ENCODE measurements around the gene FAM53A. TPM values are rescaled to one million over a fixed set of nuclear protein-coding genes. Genes with fewer than 3 reads are reported as not detected.
A peak's percentile ranks its signal among the peaks of the same experiment; 100 is the strongest.

FAM53A gene
- total RNA-seq, 1 donor from 2014 or later: 1.8 TPM

- H3K4me3 Mint-ChIP-seq (ENCODE audit: unreplicated experiment): no peak overlapping the region
- no peaks in the 10 kb centered on the region for H3K9me3 Mint-ChIP-seq (ENCODE audit: unreplicated experiment)
- no peak for DNase-seq (ENCODE audit: low spot score)
- H3K27me3 Mint-ChIP-seq (ENCODE audit: unreplicated experiment): peaks cover 5% of the 10 kb centered on the region
- peak; percentile 48 for TF ChIP-seq CTCF (IDR thresholded peaks at IDR 0.05; ENCODE audit: unreplicated experiment)
- peaks cover 9% of the 10 kb centered on the region for H3K36me3 Mint-ChIP-seq (ENCODE audit: low read depth, unreplicated experiment)
- peaks cover 30% of the 10 kb centered on the region for H3K4me1 Mint-ChIP-seq (ENCODE audit: unreplicated experiment)
- peak overlapping the region; percentile 84 for H3K27ac Mint-ChIP-seq (ENCODE audit: unreplicated experiment)
These were observed 44.2 kb upstream of the FAM53A start for GRCh38 chr4:1728061-1728980.

GRCh38 chr4:1727117-1728031 is 43.3 kb upstream of the FAM53A start:
- no peak for TF ChIP-seq CTCF (IDR thresholded peaks at IDR 0.05; ENCODE audit: unreplicated experiment)
- Mint-ChIP-seq H3K36me3 (ENCODE audit: low read depth, unreplicated experiment) (peaks cover 4% of the 10 kb centered on the region), H3K9me3 (ENCODE audit: unreplicated experiment) (no peaks in the 10 kb centered on the region), H3K27me3 (ENCODE audit: unreplicated experiment) (peaks cover 8% of the 10 kb centered on the region), H3K4me3 (ENCODE audit: unreplicated experiment) (peak overlapping the region; percentile 71), H3K4me1 (ENCODE audit: unreplicated experiment) (peaks cover 32% of the 10 kb centered on the region), H3K27ac (ENCODE audit: unreplicated experiment) (peak overlapping the region; percentile 93)
- DNase-seq (ENCODE audit: low spot score): no peak

DNA sequence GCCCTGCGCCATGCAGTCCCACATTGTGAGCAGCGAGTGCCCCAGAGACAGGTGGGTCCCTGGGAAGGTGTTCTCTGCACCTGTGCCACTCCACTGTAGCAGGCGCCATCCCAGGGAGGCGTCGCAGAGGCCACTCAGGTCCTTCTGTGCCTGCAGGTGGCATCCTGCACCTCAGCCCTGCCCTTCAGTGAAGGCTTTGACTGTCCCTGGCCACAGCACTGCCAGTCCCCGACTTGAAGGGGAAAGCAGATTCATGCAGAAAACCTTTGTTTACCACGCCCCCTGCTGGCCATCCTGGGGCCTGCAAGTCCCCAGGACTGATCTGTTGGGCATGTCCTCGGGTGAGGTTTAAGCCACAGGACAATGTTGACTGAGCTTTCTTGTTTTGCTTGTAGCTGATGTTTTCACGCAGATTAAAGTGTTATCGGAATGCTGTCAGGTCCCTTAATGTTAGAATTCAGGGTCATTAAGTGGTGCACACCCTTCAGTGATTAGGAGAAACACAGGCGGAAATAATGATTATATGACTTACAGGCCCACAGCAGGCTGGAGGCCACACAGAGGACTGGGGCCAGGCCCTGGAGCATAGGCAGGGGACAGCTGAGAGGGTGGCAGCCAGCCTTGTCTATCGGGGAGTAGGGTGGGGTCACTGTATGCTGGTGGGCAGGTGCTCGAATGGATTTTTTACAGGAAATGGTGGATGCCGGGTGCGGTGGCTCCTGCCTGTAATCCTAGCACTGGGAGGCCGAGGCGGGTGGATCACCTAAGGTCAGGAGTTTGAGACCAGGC is 42.2 kb upstream of the FAM53A start:
- peak; percentile 99 for TF ChIP-seq CTCF (IDR thresholded peaks at IDR 0.05; ENCODE audit: unreplicated experiment)
- H3K4me3 Mint-ChIP-seq (ENCODE audit: unreplicated experiment): peak overlapping the region; percentile 52
- DNase-seq (ENCODE audit: low spot score): peak; percentile 96
- peaks cover 4% of the 10 kb centered on the region for H3K36me3 Mint-ChIP-seq (ENCODE audit: low read depth, unreplicated experiment)
- H3K4me1 Mint-ChIP-seq (ENCODE audit: unreplicated experiment): peaks cover 38% of the 10 kb centered on the region
- peaks cover 12% of the 10 kb centered on the region for H3K27me3 Mint-ChIP-seq (ENCODE audit: unreplicated experiment)
- H3K9me3 Mint-ChIP-seq (ENCODE audit: unreplicated experiment): no peaks in the 10 kb centered on the region
- peak overlapping the region; percentile 93 for H3K27ac Mint-ChIP-seq (ENCODE audit: unreplicated experiment)

GRCh38 chr4:1725521-1725920 is 41.4 kb upstream of the FAM53A start:
- H3K4me3 Mint-ChIP-seq (ENCODE audit: unreplicated experiment): no peak overlapping the region
- H3K9me3 Mint-ChIP-seq (ENCODE audit: unreplicated experiment): no peaks in the 10 kb centered on the region
- peaks cover 12% of the 10 kb centered on the region for H3K27me3 Mint-ChIP-seq (ENCODE audit: unreplicated experiment)
- H3K27ac Mint-ChIP-seq (ENCODE audit: unreplicated experiment): no peak overlapping the region
- TF ChIP-seq CTCF (IDR thresholded peaks at IDR 0.05; ENCODE audit: unreplicated experiment): no peak
- no peak for DNase-seq (ENCODE audit: low spot score)
- H3K36me3 Mint-ChIP-seq (ENCODE audit: low read depth, unreplicated experiment): peaks cover 4% of the 10 kb centered on the region
- H3K4me1 Mint-ChIP-seq (ENCODE audit: unreplicated experiment): peaks cover 38% of the 10 kb centered on the region
